DND-41 (cell line): ENCODE measurements around the gene MAEL.

Experiments
- ATAC-seq: fragments of 200-7000 bp; cut with Tn5 transposase; 3 replicates; pipeline ENCODE4 v1.9.1; 2021; ENCODE audit warnings: low read depth; ENCODE audit not compliant: insufficient read depth
- DNase-seq: peaks from one replicate; pipeline ENCODE4 v3.0.0-alpha.2; 2020
- H2AFZ ChIP-seq: 2 replicates; pipeline ENCODE4 v1.6.0; 2012; ENCODE audit warnings: low read depth, low read length
- H3K27ac ChIP-seq: 2 replicates; pipeline ENCODE4 v1.5.1; 2012; ENCODE audit warnings: low read length, inconsistent platforms
- H3K27me3 ChIP-seq: fragments of 200-600 bp; sonication (generic); 2 replicates; pipeline ENCODE4 v1.6.0; 2012; ENCODE audit warnings: low read length, mild to moderate bottlenecking, inconsistent platforms; ENCODE audit not compliant: insufficient read depth, poor library complexity
- H3K36me3 ChIP-seq: 2 replicates; pipeline ENCODE4 v1.5.1; 2012; ENCODE audit warnings: low read length, inconsistent platforms; ENCODE audit not compliant: insufficient read depth
- H3K4me1 ChIP-seq: 2 replicates; pipeline ENCODE4 v1.5.1; 2012; ENCODE audit warnings: mild to moderate bottlenecking, low read length; ENCODE audit not compliant: insufficient read depth
- H3K4me2 ChIP-seq: 2 replicates; pipeline ENCODE4 v1.6.0; 2012; ENCODE audit warnings: mild to moderate bottlenecking, moderate library complexity, low read length, inconsistent platforms; ENCODE audit not compliant: insufficient read depth
- H3K4me3 ChIP-seq, 2 experiments: fragments of 200-600 bp in 1 of 2; shearing (Covaris generic) in 1 of 2; 2 replicates each; pipeline ENCODE4 v1.5.1; 2012 to 2016; ENCODE audit warnings: inconsistent platforms in 2 of 2, low read length in 2 of 2, mild to moderate bottlenecking in 2 of 2, low read depth in 1 of 2, moderate library complexity in 1 of 2
- H3K79me2 ChIP-seq: 2 replicates; pipeline ENCODE4 v1.6.0; 2012; ENCODE audit warnings: low read length, inconsistent platforms; ENCODE audit not compliant: insufficient read depth
- H3K9ac ChIP-seq: 2 replicates; pipeline ENCODE4 v1.6.0; 2012; ENCODE audit warnings: low read depth, mild to moderate bottlenecking, inconsistent platforms, low read length, moderate library complexity
- H3K9me3 ChIP-seq: 2 replicates; pipeline ENCODE4 v1.5.1; 2012; ENCODE audit warnings: low read length, moderate library complexity, mild to moderate bottlenecking, inconsistent platforms; ENCODE audit not compliant: insufficient read depth, severe bottlenecking
- H4K20me1 ChIP-seq: 2 replicates; pipeline ENCODE4 v1.6.0; 2012; ENCODE audit warnings: low read length; ENCODE audit not compliant: insufficient read depth
- EZH2 ChIP-seq: IDR thresholded peaks from 3 replicates; pipeline ENCODE4 v1.6.1; 2012; ENCODE audit warnings: borderline replicate concordance, low read depth, mild to moderate bottlenecking, moderate library complexity, low read length, inconsistent platforms; ENCODE audit not compliant: severe bottlenecking
- TF ChIP-seq, protein P1 (sequence below): IDR thresholded peaks from 2 replicates; pipeline ENCODE4 v1.5.1; 2012; ENCODE audit warnings: borderline replicate concordance, low read length, moderate library complexity, mild to moderate bottlenecking; ENCODE audit not compliant: poor library complexity, severe bottlenecking; ENCODE audit errors: extremely low read depth

MAEL gene

DNA sequence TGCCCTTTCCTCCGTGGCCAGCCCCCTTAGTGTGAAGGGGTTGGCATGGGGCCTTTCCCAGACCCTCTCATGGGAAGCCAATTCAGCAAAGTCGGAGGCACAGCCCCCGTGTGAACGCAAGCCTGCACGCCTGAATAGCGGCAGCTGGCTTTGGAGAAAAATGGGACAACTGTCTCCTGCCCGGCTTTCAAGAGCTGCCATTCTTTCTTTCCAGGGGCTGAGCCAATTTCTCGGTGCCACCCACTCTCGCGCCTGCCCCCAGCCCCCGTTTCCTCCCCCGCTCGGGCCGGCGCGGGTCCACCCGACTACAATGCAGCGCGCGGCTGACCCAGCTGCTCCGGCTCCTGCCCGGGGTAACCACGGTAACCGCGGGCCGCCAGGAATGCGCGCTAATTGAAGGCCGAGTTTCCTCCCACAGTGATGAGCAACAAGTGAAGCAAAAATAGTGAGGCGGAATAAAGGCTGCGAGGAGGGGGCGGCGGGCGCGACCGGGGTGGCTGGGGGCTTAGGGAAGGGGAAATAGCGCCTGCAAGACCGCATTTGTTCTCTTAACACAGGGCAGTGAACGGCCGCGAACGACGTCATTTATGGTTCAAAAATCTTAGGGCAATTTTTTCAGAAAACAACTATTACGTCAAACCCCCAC is 41.6 kb upstream of the MAEL start:
- Histone ChIP-seq H3K27me3 (no peaks in the 10 kb centered on the region), H3K27ac (no peak overlapping the region), H3K9me3 (no peaks in the 10 kb centered on the region), H3K79me2 (no peaks in the 10 kb centered on the region), H3K4me3 (no peak overlapping the region), H2AFZ (no peak overlapping the region), H4K20me1 (no peaks in the 10 kb centered on the region), H3K9ac (no peak overlapping the region), H3K4me2 (no peak overlapping the region), H3K4me1 (peaks cover 26% of the 10 kb centered on the region), H3K36me3 (no peaks in the 10 kb centered on the region)
- no peak for ATAC-seq
- no peak for DNase-seq
- TF ChIP-seq, protein P1, sequence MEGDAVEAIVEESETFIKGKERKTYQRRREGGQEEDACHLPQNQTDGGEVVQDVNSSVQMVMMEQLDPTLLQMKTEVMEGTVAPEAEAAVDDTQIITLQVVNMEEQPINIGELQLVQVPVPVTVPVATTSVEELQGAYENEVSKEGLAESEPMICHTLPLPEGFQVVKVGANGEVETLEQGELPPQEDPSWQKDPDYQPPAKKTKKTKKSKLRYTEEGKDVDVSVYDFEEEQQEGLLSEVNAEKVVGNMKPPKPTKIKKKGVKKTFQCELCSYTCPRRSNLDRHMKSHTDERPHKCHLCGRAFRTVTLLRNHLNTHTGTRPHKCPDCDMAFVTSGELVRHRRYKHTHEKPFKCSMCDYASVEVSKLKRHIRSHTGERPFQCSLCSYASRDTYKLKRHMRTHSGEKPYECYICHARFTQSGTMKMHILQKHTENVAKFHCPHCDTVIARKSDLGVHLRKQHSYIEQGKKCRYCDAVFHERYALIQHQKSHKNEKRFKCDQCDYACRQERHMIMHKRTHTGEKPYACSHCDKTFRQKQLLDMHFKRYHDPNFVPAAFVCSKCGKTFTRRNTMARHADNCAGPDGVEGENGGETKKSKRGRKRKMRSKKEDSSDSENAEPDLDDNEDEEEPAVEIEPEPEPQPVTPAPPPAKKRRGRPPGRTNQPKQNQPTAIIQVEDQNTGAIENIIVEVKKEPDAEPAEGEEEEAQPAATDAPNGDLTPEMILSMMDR: no peak
- no peak for TF ChIP-seq EZH2

DNA sequence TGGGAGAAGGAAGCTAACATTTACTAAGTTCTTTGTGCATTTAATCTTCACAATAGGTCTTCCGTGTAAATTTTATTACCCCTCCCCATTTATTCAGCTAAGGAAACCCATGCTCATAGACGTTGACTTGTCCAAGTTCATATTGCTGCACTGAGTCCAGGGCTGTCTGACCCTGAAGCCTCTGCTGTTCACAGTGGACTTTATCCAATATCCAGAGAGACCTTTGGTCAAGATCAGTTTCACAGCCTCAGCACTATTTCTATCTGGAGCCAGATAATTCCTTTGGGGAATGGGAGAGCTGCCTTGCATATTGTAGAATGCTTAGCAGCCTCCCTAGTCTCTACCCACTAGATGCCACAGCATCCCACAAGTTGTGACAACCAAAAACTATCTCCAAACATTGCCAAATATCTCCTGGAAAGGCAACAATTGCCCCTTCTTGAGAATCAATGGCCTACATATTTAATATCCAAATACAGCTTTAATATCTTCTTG is 40.2 kb upstream of the MAEL start:
- Histone ChIP-seq H3K27me3 (no peaks in the 10 kb centered on the region), H3K79me2 (no peaks in the 10 kb centered on the region), H3K9me3 (no peaks in the 10 kb centered on the region), H3K27ac (no peak overlapping the region), H3K4me2 (no peak overlapping the region), H4K20me1 (no peaks in the 10 kb centered on the region), H3K4me3 (no peak overlapping the region), H3K36me3 (no peaks in the 10 kb centered on the region; the same call in 1 of the 2 replicates), H3K4me1 (peaks cover 21% of the 10 kb centered on the region), H3K9ac (no peak overlapping the region), H2AFZ (no peak overlapping the region)
- ATAC-seq (no peak), DNase-seq (no peak)
- no peak for TF ChIP-seq EZH2
- TF ChIP-seq, protein P1: no peak

- Histone ChIP-seq H3K9me3 (no peaks in the 10 kb centered on the region), H3K9ac (no peak overlapping the region), H3K79me2 (no peaks in the 10 kb centered on the region), H3K27me3 (no peaks in the 10 kb centered on the region), H3K27ac (no peak overlapping the region), H4K20me1 (no peaks in the 10 kb centered on the region), H3K4me1 (peaks cover 8% of the 10 kb centered on the region), H2AFZ (no peak overlapping the region), H3K36me3 (peaks cover 8% of the 10 kb centered on the region; the same call in 1 of the 2 replicates), H3K4me3 (no peak overlapping the region), H3K4me2 (no peak overlapping the region)
- DNase-seq (peak; percentile 26), ATAC-seq (peak; percentile 47; the same call in 1 of the 3 replicates)
- TF ChIP-seq, protein P1: no peak
- TF ChIP-seq EZH2: no peak
Measured at GRCh38 chr1:166950156-166950555, 38.9 kb upstream of the MAEL start.
